AG08395 (cell line): Measurements from ENCODE around the gene TOR1AIP1.
"Not testable (repeated sequence)": the region's sequence is repeated elsewhere in the genome, so short reads cannot be mapped to it uniquely, and the experiment has no call there.

Experiments
- DNase-seq: peaks from one replicate; pipeline ENCODE4 v3.0.0; 2012; ENCODE audit warnings: mixed read lengths, low spot score

The TOR1AIP1 gene, protein sequence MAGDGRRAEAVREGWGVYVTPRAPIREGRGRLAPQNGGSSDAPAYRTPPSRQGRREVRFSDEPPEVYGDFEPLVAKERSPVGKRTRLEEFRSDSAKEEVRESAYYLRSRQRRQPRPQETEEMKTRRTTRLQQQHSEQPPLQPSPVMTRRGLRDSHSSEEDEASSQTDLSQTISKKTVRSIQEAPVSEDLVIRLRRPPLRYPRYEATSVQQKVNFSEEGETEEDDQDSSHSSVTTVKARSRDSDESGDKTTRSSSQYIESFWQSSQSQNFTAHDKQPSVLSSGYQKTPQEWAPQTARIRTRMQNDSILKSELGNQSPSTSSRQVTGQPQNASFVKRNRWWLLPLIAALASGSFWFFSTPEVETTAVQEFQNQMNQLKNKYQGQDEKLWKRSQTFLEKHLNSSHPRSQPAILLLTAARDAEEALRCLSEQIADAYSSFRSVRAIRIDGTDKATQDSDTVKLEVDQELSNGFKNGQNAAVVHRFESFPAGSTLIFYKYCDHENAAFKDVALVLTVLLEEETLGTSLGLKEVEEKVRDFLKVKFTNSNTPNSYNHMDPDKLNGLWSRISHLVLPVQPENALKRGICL

GRCh38 chr1:179882253-179883039 lies at the start of gene TOR1AIP1:
TOR1AIP1 (plus strand) TSS chr1:179882285; CDS start chr1:179882503, 218 bp downstream.
- DNase-seq: peak; percentile 96

DNA sequence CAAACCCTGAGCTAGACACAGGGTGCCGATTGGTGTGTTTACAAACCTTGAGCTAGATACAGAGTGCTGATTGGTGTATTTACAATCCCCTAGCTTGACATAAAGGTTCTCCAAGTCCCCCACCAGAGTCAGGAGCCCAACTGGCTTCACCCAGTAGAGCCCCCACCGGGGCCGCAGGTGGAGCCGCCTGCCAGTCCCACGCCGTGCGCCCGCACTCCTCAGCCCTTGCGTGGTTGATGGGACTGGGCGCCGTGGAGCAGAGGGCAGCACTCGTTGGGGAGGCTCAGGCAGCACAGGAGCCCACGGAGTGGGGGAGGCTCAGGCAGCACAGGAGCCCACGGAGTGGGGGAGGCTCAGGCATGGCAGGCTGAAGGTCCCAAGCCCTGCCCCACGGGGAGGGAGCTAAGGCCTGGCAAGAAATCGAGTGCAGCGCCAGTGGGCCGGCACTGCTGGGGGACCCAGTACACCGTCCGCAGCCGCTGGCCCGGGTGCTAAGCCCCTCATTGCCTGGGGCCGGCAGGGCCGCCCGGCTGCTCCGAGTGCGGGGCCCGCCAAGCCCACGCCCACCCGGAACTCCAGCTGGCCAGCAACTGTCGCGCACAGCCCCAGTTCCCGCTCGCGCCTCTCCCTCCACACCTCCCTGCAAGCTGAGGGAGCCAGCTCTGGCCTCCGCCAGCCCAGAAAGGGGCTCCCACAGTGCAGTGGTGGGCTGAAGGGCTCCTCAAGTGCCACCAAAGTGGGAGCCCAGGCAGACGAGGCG lies 45.2 kb upstream of the TOR1AIP1 start:
- not testable (repeated sequence) for DNase-seq

DNA sequence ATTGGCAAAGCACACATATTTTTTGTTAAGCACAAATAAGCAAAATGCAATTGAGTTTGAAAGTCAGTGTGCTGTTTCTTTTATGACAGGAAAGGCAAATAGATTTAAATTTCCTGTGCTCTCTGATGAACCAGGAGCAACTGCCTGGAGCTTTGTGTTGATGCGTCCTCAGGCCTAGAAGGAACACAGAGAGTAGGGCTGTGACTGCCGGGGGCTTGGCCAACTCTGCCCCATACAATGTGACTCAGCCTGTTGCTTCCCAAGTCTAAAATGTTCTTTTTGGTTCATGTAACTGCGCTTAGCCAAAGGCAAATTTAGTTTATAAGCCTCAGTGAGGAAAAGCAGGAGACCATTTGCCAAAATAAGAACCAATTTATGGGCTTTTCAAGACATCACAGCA lies 42.0 kb upstream of the TOR1AIP1 start:
- no peak for DNase-seq

DNA sequence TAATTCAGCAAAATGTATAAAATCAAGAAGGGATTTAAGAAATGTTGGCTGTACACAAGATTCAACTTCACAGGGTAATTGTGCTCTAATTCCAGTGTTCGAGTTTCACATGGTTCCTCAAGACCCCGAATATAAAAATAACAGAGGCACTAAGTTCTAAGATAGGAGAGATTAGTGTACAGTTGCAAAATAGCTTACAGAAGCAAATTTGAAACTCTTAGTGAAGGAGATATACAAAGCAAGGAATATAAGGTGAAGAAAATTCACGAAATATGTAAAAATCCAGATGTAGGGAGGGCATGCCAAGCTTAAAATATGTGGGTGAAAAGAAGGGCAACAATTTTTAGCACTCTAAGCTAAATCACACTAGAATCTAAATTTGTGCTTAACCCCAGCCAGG lies 33.9 kb upstream of the TOR1AIP1 start:
- no peak for DNase-seq

DNA sequence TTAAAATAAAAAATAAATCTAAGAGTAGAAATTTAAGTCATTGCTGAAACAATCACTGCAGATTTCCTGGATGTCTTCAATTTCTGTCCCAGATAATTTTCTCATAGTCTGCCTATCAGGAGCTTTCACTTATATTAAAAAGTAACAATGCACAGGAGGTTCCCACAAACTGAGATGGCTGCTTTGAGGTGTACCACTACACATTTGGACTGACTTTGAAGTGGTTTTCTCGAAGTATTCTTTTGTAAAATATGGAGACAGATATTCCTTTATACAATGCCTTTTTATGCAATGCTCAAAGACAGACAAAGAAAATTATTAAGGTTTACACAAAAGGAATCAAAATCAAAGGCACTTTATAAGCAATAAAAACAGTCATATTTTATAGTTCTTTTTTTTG lies 29.0 kb upstream of the TOR1AIP1 start:
- no peak for DNase-seq

- not testable (repeated sequence) for DNase-seq
Measured at GRCh38 chr1:179855831-179856230, 26.3 kb upstream of the TOR1AIP1 start.

GRCh38 chr1:179856296-179856695 lies 25.8 kb upstream of the TOR1AIP1 start:
- no peak for DNase-seq

- no peak for DNase-seq
Measured at GRCh38 chr1:179857009-179857408, 25.1 kb upstream of the TOR1AIP1 start.

- no peak for DNase-seq
Measured at GRCh38 chr1:179860652-179861051, 21.4 kb upstream of the TOR1AIP1 start.

DNA sequence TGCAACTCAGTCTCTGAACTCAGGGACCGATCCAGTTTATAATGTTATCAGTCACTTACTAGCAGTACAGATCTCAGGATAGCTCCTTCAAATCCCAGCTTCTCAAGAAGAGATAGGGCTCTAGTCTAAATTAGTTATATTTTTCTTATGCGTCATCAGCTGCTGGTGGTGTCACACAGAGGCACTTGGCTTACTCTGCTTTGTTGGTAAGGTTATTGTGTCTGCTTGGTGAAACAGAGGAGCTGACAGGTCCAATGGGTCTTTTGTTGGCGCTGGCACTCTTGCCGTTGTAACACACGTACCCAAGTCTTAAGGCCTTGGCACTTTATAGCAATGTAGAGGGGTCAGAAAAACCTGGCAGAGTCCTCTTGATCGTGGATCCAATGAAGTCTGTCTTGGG lies 16.7 kb upstream of the TOR1AIP1 start:
- no peak for DNase-seq

DNA sequence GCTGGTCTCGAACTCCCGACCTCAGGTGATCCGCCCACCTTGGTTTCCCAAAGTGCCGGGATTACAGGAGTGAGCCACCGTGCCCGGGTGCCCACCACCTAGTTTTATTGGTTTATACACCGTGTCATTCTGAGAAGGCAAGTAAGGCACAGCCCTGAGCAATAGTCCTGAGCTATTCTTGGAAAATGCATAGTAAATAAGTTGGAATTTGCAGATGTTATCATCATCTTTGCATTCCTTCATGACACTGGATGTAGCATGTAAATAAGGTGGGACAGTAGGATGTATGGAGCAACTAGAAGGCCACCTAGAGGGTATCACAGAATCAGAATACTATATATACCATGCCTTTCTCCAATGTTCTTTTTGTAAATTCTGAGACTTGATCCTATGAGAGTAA lies 15.5 kb upstream of the TOR1AIP1 start:
- DNase-seq: no peak

DNA sequence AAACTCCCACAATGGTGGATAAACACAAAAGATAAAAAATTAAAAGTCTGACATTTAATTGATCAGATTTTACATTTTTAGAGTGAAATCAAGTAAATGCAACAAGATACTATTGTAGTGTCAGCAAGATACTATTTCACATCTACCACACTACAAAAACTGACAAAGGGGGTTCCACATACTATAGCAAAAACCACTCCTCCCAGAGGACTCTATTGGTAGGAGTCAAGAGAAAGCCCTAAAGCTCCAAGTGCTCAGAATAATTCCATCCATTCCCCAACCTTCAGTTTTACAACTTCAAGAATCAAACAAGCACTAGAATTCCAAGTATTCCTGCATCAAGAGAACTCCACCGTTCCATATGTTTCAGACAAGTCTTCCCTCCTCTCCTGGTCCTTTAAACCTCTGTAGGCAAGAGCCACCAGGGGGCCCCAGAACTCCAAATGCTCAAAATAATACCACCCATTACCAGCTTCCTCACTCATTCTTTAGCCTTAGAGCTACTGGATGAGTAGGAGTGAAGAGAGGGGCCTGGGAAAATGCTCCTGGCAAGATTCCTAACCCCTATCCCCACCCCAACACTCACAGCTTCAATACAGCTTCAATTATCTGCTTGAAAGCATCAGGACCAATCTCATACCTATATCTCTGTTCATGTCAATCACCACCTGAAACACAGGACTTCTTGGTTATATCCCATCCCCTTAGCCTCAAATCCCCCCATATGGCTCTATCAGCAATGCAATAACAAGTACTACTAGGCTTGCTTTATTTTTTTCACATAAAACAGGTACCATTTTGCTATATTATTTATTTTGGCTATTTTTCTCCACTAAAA lies 14.4 kb upstream of the TOR1AIP1 start:
- DNase-seq: peak; percentile 67

- no peak for DNase-seq
Measured at GRCh38 chr1:179870870-179871269, 11.2 kb upstream of the TOR1AIP1 start.

GRCh38 chr1:179871940-179872339 lies 10.1 kb upstream of the TOR1AIP1 start:
- no peak for DNase-seq

DNA sequence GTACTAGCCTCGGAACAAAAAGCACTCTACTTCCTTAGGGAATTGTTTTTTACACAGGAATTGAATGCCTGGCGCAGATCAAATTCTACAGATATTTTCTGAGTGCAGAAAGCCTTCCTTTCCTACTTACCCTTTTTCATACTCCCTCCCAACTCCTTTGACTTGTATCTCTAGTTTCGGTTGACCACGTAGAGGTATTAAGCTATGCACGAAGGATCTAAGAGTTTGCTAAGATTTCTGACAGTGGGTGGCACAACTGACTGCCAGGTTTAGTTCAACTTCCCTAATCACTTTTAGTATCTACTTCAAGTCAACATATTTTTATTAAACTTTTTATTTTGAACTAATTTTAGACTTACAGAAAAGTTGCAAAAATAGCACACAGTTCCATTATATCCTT lies 9.5 kb upstream of the TOR1AIP1 start:
- no peak for DNase-seq

GRCh38 chr1:179873438-179873851 lies 8.6 kb upstream of the TOR1AIP1 start:
- DNase-seq: no peak

GRCh38 chr1:179875596-179876299 lies 6.3 kb upstream of the TOR1AIP1 start:
- DNase-seq: no peak

DNA sequence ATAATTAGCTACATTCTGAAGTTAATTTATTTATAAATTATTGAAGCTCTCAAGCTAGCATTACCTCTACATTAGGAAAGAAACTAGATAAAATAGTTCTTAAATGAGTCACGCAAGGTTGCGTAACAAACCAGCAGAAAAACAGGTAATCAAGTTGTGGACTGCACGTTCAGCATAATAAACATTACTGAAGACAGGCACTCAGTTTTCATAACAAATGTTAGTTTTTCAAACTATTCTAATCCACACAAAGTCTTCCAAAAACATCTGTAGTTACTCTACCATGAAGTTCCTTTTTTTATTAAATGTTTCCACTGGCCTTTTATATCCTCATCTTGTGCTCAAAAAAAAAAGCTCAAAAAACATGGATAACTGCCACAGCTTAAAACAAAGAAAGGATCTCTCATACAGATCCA lies 5.8 kb upstream of the TOR1AIP1 start:
- no peak for DNase-seq

DNA sequence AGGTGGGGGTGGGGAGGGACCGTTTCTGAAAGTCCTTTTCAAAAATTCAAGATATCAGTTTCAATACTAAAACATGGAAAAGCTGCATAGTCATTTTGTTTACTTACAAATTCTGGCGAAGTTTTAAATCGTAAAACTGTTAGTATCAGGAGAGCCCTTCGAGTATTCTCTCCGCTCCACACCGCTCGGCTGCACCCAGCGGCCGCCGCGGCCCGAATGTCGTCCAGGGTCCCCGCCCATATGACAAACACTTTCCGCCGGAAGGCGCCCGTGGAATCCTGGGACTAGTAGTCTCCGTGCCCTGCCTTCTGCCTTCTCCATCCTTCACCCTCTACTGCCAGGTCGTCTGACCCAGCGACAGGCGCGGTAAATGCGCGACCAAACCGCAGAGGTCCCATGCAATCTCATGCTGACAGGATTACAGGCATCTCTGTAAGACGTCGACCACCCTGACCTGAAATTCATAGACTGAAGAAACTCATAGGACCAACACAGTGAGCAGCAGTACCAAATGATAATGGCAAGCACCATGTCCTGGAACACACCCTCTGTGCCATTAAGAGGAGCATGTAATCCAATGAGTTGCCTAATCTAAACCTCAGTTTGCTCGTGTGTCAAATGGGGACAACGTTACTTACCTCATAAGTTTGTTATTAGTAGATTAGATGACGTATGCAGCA lies 4.4 kb upstream of the TOR1AIP1 start, which contains the start of gene TOR1AIP2:
Gene TOR1AIP2 (minus strand): TSS at position 218 of the 680 bp plus-strand sequence. CDS start 25,138 bp downstream, outside the sequence.
- peak; percentile 84 for DNase-seq

DNA sequence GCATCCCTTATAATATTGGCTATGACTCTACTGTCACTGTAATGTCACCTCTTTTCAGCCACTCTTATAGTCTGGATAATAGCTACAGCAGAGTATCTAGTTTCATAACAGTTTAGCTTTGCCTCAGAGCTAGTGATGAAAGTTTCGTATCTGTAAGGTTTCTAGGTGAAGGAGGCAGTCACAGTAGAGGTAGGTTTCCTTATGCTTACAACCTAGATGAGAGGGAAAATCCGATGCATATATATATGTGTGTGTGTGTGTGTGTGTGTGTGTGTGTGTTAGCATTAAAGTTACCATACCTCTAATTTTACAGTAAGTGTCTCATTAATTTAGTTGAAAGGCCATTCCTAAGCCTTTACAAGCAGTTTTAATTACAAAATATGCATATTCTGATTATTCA lies 2.3 kb upstream of the TOR1AIP1 start:
- no peak for DNase-seq
